ENCODE results near the gene DDX51. TPM values are rescaled to one million over a fixed set of nuclear protein-coding genes. Genes with fewer than 3 reads are reported as not detected.

DDX51 gene, protein sequence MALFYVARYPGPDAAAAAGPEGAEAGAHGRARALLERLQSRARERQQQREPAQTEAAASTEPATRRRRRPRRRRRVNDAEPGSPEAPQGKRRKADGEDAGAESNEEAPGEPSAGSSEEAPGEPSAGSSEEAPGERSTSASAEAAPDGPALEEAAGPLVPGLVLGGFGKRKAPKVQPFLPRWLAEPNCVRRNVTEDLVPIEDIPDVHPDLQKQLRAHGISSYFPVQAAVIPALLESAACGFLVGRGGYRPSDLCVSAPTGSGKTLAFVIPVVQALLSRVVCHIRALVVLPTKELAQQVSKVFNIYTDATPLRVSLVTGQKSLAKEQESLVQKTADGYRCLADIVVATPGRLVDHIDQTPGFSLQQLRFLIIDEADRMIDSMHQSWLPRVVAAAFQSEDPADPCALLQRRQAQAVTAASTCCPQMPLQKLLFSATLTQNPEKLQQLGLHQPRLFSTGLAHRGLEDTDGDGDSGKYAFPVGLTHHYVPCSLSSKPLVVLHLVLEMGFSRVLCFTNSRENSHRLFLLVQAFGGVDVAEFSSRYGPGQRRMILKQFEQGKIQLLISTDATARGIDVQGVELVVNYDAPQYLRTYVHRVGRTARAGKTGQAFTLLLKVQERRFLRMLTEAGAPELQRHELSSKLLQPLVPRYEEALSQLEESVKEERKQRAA
- polyA plus RNA-seq (ENCODE audit: insufficient read length in 4 of 4), result 10 to 100 TPM; 15.7 to 19.7 (median 16.5) TPM

DNA sequence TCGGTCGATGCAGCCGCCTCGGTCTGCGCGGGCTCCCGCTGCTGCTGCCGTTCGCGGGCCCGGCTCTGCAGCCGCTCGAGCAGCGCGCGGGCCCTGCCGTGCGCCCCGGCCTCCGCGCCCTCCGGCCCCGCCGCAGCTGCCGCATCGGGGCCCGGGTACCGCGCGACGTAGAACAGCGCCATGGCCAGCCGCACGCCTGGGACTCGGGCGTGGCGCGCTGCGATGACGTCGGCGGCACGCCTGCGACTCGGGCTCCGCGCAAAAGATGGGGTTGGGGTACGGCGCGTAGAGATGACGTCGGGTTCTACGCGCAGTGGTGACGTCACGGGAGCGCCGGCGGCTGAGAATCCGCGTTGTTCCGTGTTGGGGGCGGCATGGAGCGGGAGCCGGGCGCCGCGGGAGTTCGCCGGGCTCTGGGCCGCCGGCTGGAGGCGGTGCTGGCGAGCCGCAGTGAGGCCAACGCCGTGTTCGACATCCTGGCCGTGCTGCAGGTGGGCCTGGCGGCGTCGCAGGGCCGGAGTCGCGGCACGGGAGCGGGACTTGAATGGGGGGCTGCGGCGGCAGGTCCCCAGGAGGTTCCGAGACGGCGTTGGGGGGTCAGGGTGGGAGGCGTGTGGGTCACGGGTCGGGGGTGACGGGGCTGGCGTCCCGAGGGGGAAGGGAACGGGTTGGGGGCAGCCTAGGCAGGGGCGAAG lies at the start of gene DDX51, which contains the start of gene NOC4L:
Gene DDX51, minus strand, starts transcription at position 205 of the 695 bp plus-strand sequence. Its CDS starts 23 bp downstream, at position 182.
Gene NOC4L, plus strand, starts transcription at position 343 of the 695 bp plus-strand sequence. Its CDS starts 32 bp downstream, at position 375.
- peak; percentile 89 to 98 (median 91) for DNase-seq (ENCODE audit: low read depth in 4 of 4, low spot score in 3 of 4)

DNA sequence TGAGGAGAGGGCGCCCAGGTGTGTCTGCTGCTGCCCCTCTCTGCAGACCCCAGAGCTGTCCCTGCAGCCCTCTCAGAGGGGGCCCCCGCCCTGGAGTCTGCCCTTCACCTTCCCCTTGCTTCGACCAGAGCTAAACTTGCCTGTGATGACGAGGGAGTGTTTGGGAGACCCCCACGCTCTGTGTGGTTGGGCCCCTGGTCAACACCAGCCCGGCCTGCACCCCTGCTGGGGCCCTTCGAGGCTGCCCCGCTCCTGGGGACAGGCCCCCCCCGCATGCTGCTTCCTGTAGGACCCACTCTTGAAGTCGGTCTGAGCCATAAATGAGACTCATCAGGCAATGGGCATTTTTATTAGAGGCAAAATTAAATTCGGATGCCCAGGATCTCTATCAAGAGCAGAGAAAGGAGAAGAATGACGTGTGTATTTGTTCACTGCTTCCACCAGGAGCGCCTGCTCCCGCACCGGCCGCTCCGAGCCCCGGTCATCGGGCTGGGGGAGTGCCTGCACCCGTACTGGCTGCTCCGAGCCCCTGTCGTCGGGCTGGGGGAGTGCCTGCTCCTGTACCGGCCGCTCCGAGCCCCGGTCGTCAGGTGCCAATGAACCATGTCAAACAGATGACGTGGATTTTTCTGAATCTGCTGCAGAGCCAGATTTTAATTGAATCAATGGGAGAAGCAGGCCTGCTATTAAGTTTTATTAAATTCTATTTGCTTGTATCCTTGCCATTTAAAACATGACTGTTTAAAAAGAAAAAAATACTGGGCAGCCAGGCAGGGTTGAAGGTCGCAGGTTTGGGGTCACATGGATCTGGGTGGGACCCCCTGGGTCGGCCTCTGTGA lies 47.8 kb upstream of the DDX51 start:
- no peak for DNase-seq (ENCODE audit: low read depth in 4 of 4, low spot score in 3 of 4)

DNA sequence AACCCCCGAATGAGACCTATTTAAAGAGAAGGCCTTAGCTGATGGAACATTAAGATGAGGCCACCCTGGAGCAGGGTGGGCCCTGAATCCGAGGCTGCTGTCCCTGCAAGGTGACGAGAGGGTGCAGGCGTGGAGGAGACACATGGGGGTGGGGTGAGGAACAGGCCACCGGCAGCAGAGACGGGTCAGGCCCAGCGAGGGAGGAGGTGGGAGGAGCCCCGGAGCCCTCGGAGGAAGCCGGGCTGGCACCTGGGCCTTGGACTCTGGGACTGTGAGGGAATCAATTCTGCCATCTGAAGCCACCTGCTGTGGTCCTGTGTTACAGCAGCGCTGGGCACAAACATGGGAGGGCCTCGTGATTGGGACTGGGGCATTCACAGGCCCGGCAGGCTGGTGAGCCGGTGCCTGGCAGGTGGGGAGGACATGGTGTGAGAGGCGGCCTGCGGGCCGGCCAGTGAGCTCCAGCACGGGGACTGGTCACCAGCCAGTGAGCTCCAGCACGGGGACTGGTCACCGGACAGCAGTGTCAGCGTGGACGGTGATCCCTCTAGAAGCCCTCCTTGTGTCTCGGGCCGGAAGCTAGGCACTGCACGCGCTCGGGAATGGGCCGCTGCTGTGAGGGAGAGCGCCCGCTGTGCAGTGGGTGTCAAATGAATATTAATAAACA lies 46.8 kb upstream of the DDX51 start:
- no peak for DNase-seq (ENCODE audit: low read depth in 4 of 4, low spot score in 3 of 4)

DNA sequence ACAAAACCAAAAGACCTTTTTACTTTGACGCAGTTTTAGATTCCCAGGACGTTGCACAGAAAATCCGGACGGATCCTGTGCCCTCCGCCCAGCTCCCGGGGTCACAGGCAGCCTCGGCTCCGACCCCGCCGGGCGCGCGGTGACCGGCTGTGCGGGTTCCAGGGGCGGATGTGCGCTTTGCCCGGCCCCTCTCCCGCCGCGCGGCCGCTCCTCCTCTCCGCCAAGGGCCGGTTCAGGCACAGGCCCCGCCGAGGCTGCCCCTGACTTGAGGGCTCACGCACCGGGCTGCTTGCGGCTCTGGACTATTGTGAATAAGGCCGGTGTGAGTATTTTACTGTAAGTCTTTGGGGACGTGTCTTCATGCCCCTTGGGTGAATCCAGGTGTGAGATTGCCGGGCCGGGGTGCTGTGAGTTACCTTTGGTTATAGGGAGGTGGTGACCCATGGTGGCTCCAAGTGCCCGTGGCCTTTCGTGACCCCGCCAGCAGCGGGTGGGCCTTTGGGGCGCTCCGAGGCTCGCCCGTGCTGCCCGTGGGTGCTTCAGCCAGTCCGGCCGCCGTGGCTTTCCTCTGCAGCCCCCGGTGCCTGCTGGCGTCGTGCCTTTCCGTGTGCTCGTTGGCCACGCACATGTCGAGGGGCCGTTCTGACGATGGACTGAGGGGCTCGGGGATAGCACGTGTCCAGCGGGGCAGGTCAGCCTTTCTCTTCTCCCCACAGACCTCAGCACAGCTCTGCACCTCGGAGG lies 46.1 kb upstream of the DDX51 start:
- DNase-seq (ENCODE audit: low read depth in 4 of 4, low spot score in 3 of 4), result no peak

DNA sequence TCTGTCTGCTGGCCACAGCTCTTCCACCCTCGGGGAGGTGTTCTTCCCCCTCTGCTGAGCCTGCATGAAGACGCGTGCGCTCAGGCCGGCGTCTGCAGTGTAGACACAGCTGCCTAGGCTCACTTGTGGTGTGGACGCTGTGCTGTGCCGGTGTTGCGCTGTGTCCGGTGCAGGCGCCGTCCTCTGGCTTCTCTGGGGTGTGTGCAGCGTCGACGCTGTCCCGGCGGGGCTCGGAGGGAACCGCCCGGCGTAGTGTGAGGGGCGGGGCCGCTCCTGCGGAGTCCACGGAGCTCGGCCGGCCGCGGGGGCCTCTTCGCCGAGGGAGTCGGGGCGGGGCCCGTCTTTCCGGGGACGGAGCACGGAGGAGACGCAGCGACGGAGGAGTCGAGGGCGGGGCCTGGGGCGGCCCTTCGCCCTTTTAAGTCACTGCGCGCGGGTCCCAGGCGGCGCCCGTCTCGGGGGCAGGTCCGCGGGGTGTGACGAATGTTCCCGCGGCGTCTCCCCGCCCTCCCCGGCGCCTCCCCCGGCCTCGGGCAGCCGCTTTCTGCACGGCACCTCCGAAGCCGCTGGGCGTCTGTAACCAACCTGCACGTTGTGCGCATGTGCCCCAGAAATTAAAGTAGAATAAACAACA lies 45.4 kb upstream of the DDX51 start:
- peak in 1 of 4 donors; percentile 60 for DNase-seq (ENCODE audit: low read depth in 4 of 4, low spot score in 3 of 4)

DNA sequence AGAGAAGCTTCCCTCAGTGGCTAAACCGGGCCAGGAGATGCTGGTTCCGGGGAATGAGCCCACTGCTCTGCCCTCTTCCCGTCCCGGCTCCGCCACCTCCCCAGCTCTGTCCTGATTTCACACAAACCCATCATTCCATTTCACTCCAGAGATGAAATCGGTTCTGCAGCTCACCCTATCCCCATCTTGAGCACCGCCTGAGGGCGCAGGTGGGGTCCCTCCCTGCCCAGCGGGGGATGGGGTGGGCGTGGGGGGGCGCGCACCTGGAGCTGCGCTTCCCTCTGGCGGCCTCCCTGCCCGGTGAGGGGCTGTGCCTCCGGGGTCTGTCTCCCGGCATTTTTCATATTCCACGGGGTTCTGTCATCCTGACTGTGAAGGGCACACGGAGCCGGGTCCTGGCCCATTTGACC lies 44.8 kb upstream of the DDX51 start:
- DNase-seq (ENCODE audit: low read depth in 4 of 4, low spot score in 3 of 4), result no peak

DNA sequence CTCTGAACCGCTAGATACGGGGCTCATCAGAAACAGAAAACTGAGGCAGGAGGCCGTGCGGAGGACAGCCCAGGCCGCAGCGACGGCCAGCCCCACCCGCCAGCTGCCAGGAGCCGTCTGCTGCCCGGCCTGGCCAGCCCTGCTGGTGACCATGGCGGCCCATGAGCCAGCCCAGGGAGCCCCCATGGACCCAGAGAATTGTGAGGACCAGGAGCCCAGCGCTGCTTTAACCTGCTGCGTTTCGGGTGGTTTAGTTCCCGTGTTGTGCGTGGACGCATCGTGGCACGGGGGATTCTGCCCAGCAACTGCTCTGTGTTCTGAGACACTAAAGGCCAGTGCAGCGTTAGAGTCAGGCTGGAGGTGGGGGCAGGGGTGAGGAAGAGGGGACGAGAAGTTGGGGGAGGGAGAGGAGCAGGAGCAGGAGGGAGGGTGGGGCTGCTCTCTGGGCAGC lies 44.4 kb upstream of the DDX51 start:
- no peak for DNase-seq (ENCODE audit: low read depth in 4 of 4, low spot score in 3 of 4)

DNA sequence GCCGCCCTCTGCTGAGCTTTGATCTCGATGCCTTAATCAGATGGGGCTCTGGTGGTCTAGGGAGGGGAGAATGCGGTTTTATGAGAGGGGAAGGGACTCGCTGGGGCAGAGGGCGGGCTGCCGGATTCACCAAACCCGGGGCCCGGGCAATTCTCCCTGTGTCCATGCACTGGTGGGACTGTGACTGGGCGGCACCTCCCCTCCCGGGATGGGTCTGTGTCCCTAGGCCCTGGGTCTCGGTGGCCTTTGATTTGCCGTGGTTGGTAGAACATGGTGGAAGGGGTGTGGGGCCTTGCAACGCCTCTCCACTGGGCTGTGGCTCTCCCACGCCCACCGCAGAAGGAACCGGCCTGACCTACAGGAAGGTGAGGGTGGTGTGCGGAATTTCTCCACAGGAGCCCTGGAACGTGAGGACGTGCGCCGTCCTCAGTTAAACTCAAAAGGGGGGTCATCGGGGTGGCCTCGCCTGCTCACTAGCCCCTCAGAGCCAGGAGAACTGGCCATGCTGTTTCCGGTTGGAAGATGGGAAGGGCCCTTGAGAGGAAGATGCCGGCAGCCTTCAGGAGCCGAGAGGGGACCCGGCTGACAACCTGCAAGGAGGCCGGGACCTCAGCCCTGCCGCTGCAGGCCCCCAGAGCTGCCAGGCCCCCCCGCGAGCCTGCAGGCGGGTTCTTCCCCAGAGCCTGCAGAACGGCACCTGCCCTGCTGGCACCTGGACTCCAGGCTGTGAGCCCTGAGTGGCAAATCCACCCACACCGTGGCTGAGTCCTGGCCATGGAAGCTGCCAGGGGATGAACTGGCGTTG lies 43.7 kb upstream of the DDX51 start:
- DNase-seq (ENCODE audit: low read depth in 4 of 4, low spot score in 3 of 4), result no peak

DNA sequence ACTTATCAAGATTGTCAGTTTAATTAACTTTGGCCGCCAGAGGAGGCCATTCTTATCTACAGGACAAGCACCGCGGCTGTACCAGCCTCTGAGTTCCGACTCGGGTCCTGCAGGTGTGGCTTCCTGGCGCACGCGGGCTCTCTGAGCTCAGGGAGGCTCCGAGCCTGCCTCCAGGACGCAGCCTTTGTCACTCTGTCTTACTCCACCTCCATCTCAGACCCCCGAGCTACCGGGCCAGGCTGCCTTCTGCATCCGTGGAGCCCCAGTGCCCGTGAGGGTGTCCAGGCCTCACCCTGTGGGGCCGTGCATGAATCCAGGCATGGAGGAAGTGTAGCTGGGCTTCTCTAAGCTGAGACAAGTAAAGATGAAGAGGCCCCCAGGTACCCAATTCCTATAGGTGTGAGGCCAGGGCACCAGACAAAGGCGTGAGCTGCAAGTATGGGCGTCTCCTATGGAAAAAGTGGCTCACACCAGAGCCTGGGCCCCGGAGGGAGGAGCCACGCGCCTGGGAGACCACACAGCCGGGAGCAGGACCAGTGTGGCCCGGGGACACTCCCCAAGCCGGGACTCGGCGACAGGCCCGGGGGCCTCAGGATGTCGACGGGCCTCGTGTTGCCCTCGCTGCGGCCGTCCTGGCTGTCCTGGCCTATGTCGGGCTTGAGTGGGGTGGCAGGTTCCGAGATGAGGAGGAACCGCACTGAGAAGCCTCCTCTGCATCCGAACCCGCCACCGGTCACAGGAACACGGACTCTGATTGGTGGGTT lies 42.9 kb upstream of the DDX51 start:
- no peak for DNase-seq (ENCODE audit: low read depth in 4 of 4, low spot score in 3 of 4)

DNA sequence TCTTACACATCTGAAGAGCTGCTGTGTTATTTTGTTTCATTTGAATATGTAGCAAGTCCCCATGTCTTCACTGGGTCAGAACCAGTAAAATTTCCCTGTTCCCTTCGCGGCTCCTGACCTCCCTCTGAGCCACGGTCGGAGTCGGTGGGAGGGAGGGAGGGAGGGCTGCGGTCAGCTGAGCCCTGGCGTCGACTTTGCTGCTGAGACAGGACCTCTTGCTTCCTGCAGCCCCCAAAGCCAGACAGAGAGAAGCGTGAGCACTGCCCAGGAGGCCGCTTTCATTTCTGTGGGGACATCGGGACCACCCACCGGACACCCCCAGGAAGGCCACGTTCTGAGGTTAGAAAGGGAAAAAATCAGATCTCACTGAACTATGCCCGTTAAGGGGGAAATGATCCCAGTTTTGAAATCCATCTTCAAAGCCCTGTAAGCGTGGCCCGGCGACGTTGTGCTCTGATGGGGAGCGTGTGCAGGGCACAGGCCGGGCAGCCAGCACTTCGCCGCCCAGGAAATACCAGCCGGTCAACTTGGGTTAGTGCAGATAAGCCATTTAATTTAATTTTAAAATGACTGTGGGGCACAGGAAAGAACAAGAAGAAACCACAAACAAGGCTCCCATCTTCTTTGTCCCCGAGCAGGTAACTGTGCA lies 42.2 kb upstream of the DDX51 start:
- no peak for DNase-seq (ENCODE audit: low read depth in 4 of 4, low spot score in 3 of 4)

DNA sequence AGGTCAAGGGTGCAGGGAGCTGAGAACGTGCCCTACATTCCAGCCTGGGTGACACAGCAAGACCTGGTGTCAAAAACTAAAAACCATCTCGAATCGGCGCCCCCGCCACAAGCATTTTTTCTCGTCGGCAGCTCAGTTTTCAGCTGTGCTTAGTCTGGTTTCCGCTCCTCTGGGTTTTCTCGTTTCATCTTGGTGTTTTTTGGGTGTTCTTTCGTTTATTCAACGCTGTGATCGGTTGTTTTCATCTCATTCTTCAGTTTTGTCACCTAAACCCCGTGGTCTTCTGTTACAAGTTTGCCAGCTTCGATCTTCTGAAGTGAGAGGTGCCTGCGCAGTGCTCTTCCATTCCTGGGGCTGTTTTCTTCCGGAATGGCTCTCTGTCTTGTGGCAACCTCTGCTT lies 41.6 kb upstream of the DDX51 start:
- DNase-seq (ENCODE audit: low read depth in 4 of 4, low spot score in 3 of 4), result no peak

DNA sequence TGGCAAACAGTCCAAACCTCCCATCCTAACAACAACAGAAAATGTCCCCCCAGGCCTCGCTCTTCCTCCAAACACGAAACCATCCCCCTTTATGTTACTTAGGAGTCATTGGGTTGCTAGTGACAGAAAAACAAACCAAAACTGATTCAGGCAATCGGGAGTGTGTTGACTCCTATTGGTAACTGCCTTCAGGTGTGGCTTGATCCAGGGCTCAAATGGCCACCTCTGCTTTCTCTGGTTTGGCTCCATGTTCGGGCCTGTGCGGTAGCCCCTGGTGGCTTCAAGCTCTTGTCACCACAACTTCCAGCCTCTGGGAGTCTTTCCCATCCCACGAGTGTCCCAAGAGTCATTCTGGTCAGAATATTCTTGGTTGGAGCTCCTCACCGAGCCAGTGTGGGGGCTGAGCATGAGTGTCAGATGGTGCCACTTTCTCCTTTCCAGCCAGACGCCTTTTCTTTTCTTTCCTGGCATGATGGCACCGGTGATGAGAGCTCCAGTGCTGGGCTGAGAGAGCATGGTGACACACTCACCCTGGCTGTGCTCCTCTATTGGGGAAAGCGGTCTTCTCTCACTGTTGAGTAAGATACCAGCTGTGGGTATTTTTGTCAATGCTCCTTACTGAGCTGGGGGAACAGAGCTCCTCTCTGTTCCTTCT lies 38.7 kb upstream of the DDX51 start:
- no peak for DNase-seq (ENCODE audit: low read depth in 4 of 4, low spot score in 3 of 4)

DNA sequence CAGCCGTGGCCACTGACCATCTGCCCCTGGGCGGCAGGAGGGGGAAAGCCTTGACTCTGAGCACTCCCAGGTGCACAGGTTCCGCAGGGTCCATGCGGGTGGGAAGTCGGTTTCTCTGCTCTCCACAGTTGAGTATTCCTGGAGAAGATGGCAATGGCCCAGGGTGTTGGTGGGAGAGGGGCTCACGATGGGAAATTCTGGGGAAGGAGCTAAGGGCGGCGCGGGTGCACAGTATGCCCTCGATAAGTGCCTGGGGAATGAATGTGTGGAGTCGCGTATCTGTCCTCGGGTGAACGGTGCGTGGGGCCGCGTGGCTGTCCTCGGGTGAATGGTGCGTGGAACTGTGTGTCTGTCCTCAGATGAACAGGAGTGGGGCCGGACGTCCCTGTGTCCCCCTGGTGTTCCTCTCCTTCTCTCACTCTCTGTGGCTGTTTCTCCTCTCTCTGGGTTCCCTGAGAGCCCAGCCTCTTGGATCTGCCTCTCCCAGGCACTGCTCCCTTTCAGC lies 38.1 kb upstream of the DDX51 start:
- no peak for DNase-seq (ENCODE audit: low read depth in 4 of 4, low spot score in 3 of 4)

DNA sequence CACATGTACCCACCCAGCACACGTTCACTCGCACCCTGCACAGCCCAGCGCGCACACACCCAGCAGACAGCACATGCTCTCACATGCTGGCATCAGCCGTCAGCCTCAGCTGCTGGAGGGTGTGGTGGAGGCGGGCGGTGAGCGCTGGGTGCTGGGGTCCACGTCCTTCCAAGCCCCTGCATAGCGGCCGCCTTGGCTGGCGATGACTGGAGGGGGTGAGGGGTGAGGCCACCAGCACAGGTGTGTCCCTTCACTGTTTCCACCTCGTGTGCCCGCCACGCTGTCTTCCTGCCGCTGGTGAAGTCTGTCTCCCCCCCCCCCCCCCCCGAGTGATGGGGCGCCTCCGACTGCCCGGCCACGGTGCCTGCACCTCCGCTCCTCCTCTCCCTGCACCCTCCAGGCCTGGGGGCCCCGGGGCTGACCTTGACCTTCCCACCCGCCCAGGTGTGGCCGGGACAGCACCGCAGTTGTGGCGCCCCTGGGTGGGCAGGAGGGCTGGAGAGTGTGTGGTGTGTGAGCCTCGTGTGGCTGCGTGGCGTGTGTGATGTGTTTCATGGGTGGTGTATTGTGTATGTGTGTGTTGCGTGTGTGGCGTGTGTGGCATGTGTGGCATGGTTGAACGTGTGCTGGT lies 37.6 kb upstream of the DDX51 start:
- no peak for DNase-seq (ENCODE audit: low read depth in 4 of 4, low spot score in 3 of 4)

Data from right renal pelvis (tissue), 4 donors.